ENCODE results near the gene FNTB.
"Not testable (repeated sequence)": the region's sequence is repeated elsewhere in the genome, so short reads cannot be mapped to it uniquely, and the experiment has no call there.

DNA sequence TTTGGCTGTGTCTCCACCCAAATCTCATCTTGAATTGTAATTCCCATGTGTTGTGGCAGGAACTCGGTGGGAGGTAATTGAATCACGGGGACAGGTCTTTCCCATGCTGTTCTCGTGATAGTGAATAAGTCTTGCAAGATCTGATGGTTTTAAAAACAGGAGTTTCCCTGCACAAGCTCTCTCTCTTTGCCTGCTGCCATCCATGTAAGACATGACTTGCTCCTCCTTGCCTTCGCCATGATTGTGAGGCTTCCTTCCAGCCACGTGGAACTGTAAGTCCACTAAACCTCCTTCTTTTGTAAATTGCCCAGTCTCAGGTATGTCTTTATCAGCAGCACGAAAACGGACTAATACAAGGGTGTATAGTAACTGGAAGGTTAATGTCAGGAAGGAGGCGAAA, 101.1 kb downstream of the FNTB start:
- TF ChIP-seq, protein P1, sequence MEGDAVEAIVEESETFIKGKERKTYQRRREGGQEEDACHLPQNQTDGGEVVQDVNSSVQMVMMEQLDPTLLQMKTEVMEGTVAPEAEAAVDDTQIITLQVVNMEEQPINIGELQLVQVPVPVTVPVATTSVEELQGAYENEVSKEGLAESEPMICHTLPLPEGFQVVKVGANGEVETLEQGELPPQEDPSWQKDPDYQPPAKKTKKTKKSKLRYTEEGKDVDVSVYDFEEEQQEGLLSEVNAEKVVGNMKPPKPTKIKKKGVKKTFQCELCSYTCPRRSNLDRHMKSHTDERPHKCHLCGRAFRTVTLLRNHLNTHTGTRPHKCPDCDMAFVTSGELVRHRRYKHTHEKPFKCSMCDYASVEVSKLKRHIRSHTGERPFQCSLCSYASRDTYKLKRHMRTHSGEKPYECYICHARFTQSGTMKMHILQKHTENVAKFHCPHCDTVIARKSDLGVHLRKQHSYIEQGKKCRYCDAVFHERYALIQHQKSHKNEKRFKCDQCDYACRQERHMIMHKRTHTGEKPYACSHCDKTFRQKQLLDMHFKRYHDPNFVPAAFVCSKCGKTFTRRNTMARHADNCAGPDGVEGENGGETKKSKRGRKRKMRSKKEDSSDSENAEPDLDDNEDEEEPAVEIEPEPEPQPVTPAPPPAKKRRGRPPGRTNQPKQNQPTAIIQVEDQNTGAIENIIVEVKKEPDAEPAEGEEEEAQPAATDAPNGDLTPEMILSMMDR (IDR thresholded peaks at IDR 0.05) = not testable (repeated sequence)
- not testable (repeated sequence) for TF ChIP-seq POLR2A (IDR thresholded peaks at IDR 0.05)
